ENCODE data around the gene IFT27.

Gene IFT27

GRCh38 chr22:36806835-36807234 is 30.9 kb upstream of the IFT27 start:
- H3K9me3 ChIP-seq (ENCODE audit: control insufficient read depth, insufficient read depth, low read length): no peaks in the 10 kb centered on the region
- H4K20me1 ChIP-seq (ENCODE audit: control insufficient read depth, insufficient read depth, low read depth, low read length): no peaks in the 10 kb centered on the region
- no peak overlapping the region for H3K27ac ChIP-seq (ENCODE audit: low read depth, low read length)
- no peaks in the 10 kb centered on the region for H3K36me3 ChIP-seq (ENCODE audit: control insufficient read depth, low read length)
- H3K4me1 ChIP-seq (ENCODE audit: control insufficient read depth, low read length): no peaks in the 10 kb centered on the region
- TF ChIP-seq EZH2phosphoT487 (IDR thresholded peaks at IDR 0.05; ENCODE audit: borderline replicate concordance, low read length): no peak
- TF ChIP-seq, protein P1, sequence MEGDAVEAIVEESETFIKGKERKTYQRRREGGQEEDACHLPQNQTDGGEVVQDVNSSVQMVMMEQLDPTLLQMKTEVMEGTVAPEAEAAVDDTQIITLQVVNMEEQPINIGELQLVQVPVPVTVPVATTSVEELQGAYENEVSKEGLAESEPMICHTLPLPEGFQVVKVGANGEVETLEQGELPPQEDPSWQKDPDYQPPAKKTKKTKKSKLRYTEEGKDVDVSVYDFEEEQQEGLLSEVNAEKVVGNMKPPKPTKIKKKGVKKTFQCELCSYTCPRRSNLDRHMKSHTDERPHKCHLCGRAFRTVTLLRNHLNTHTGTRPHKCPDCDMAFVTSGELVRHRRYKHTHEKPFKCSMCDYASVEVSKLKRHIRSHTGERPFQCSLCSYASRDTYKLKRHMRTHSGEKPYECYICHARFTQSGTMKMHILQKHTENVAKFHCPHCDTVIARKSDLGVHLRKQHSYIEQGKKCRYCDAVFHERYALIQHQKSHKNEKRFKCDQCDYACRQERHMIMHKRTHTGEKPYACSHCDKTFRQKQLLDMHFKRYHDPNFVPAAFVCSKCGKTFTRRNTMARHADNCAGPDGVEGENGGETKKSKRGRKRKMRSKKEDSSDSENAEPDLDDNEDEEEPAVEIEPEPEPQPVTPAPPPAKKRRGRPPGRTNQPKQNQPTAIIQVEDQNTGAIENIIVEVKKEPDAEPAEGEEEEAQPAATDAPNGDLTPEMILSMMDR (IDR thresholded peaks at IDR 0.05; ENCODE audit: low read depth, low read length, poor library complexity, severe bottlenecking): no peak
- no peaks in the 10 kb centered on the region for H3F3A ChIP-seq (ENCODE audit: control insufficient read depth, insufficient read depth)
- H3K27me3 ChIP-seq (ENCODE audit: control insufficient read depth, low read length): peaks cover 3% of the 10 kb centered on the region; the same call in 1 of the 2 replicates
- H3K9me2 ChIP-seq (replicated peaks; ENCODE audit: control insufficient read depth, low read length): no peaks in the 10 kb centered on the region
- H3K4me2 ChIP-seq (ENCODE audit: low read length): no peak overlapping the region
- H3K4me3 ChIP-seq (ENCODE audit: low read length): no peak overlapping the region
- H3K79me2 ChIP-seq (ENCODE audit: control insufficient read depth, low read length): no peaks in the 10 kb centered on the region

DNA sequence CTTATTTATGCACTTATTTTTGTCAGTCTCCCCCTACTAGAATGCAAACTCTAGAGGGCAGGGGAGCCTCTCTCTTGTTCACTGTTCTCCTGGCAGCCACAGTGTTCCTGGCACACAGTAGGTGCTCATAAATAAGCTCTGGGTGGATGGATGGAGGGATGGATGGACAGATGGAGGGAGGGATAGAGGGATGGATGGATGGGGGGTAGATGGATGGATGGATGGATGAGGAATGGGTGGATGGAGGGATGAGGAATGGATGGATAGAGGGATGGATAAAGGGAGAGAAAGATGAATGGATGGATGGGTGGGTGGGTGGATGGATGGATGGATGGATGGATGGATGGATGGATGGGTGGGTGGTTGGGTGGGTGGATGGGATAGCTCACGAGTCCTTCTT is 27.4 kb upstream of the IFT27 start:
- Histone ChIP-seq H3K9me3 (ENCODE audit: control insufficient read depth, insufficient read depth, low read length) (no peaks in the 10 kb centered on the region), H3K36me3 (ENCODE audit: control insufficient read depth, low read length) (no peaks in the 10 kb centered on the region), H3F3A (ENCODE audit: control insufficient read depth, insufficient read depth) (no peaks in the 10 kb centered on the region), H3K4me2 (ENCODE audit: low read length) (no peak overlapping the region), H3K9me2 (replicated peaks; ENCODE audit: control insufficient read depth, low read length) (no peaks in the 10 kb centered on the region), H3K4me3 (ENCODE audit: low read length) (no peak overlapping the region), H3K4me1 (ENCODE audit: control insufficient read depth, low read length) (no peaks in the 10 kb centered on the region), H3K27me3 (ENCODE audit: control insufficient read depth, low read length) (no peaks in the 10 kb centered on the region), H3K27ac (ENCODE audit: low read depth, low read length) (no peak overlapping the region), H3K79me2 (ENCODE audit: control insufficient read depth, low read length) (no peaks in the 10 kb centered on the region), H4K20me1 (ENCODE audit: control insufficient read depth, insufficient read depth, low read depth, low read length) (no peaks in the 10 kb centered on the region)
- TF ChIP-seq, protein P1 (IDR thresholded peaks at IDR 0.05; ENCODE audit: low read depth, low read length, poor library complexity, severe bottlenecking): no peak
- TF ChIP-seq EZH2phosphoT487 (IDR thresholded peaks at IDR 0.05; ENCODE audit: borderline replicate concordance, low read length): no peak

GRCh38 chr22:36798674-36799066 is 22.8 kb upstream of the IFT27 start:
- TF ChIP-seq EZH2phosphoT487 (IDR thresholded peaks at IDR 0.05; ENCODE audit: borderline replicate concordance, low read length): no peak
- TF ChIP-seq, protein P1 (IDR thresholded peaks at IDR 0.05; ENCODE audit: low read depth, low read length, poor library complexity, severe bottlenecking): no peak

More at GRCh38 chr22:36798674-36799066, 22.8 kb upstream of the IFT27 start:
- Histone ChIP-seq H3K27ac (ENCODE audit: low read depth, low read length) (no peak overlapping the region), H3K9me2 (replicated peaks; ENCODE audit: control insufficient read depth, low read length) (no peaks in the 10 kb centered on the region), H3F3A (ENCODE audit: control insufficient read depth, insufficient read depth) (no peaks in the 10 kb centered on the region), H4K20me1 (ENCODE audit: control insufficient read depth, insufficient read depth, low read depth, low read length) (no peaks in the 10 kb centered on the region), H3K27me3 (ENCODE audit: control insufficient read depth, low read length) (peaks cover 10% of the 10 kb centered on the region), H3K79me2 (ENCODE audit: control insufficient read depth, low read length) (no peaks in the 10 kb centered on the region), H3K4me2 (ENCODE audit: low read length) (no peak overlapping the region), H3K4me3 (ENCODE audit: low read length) (no peak overlapping the region), H3K4me1 (ENCODE audit: control insufficient read depth, low read length) (no peaks in the 10 kb centered on the region), H3K9me3 (ENCODE audit: control insufficient read depth, insufficient read depth, low read length) (no peaks in the 10 kb centered on the region), H3K36me3 (ENCODE audit: control insufficient read depth, low read length) (no peaks in the 10 kb centered on the region)

Measured in DOHH2 (cell line).